Astrocyte (in vitro differentiated cells and primary cell): Measurements from ENCODE around the gene PDGFC. TPM values are rescaled to one million over a fixed set of nuclear protein-coding genes. Genes with fewer than 3 reads are reported as not detected.

Experiments used
- DNase-seq: peaks from one replicate; pipeline ENCODE4 v3.0.0-alpha.2; 2010; ENCODE audit warnings: low read depth
- FAIRE-seq: peaks from 2 replicates; lab custom pipeline; 2011; peaks lifted over from hg19 to GRCh38; lab: Jason Lieb, UNC
- H2AFZ ChIP-seq: 2 replicates; pipeline ENCODE4 v1.6.0; 2012; ENCODE audit warnings: low read depth, low read length, inconsistent platforms
- H3K27ac ChIP-seq: 2 replicates; pipeline ENCODE4 v1.5.1; 2011; ENCODE audit warnings: low read depth, low read length, inconsistent platforms
- H3K27me3 ChIP-seq: 2 replicates; pipeline ENCODE4 v1.6.0; 2011; ENCODE audit warnings: low read length, inconsistent platforms; ENCODE audit not compliant: insufficient read depth
- H3K36me3 ChIP-seq: 2 replicates; pipeline ENCODE4 v1.5.1; 2011; ENCODE audit warnings: low read length, inconsistent platforms; ENCODE audit not compliant: insufficient read depth
- H3K4me1 ChIP-seq: 2 replicates; pipeline ENCODE4 v1.5.1; 2011; ENCODE audit warnings: low read length, inconsistent platforms; ENCODE audit not compliant: insufficient read depth
- H3K4me2 ChIP-seq: 2 replicates; pipeline ENCODE4 v1.6.0; 2012; ENCODE audit warnings: low read length, inconsistent platforms
- H3K4me3 ChIP-seq: 2 replicates; pipeline ENCODE4 v1.5.1; 2011; ENCODE audit warnings: low read depth, mild to moderate bottlenecking, low read length, inconsistent platforms; ENCODE audit not compliant: insufficient read depth
- H3K79me2 ChIP-seq: 2 replicates; pipeline ENCODE4 v1.6.0; 2012; ENCODE audit warnings: mild to moderate bottlenecking, low read length, inconsistent platforms; ENCODE audit not compliant: insufficient read depth
- H3K9ac ChIP-seq: 2 replicates; pipeline ENCODE4 v1.6.0; 2012; ENCODE audit warnings: mild to moderate bottlenecking, low read length, inconsistent platforms
- H3K9me3 ChIP-seq: 2 replicates; pipeline ENCODE4 v1.5.1; 2012; ENCODE audit warnings: low read depth, mild to moderate bottlenecking, low read length, inconsistent platforms; ENCODE audit not compliant: insufficient read depth
- H4K20me1 ChIP-seq: 2 replicates; pipeline ENCODE4 v1.6.0; 2012; ENCODE audit warnings: low read length, inconsistent platforms; ENCODE audit not compliant: insufficient read depth
- H3K27ac Mint-ChIP-seq: one replicate; pipeline ENCODE4 v1.8.0; 2021; ENCODE audit warnings: mild to moderate bottlenecking, mixed read lengths; ENCODE audit not compliant: unreplicated experiment
- H3K27me3 Mint-ChIP-seq: one replicate; pipeline ENCODE4 v1.8.0; 2021; ENCODE audit warnings: low read depth, mixed read lengths; ENCODE audit not compliant: unreplicated experiment
- H3K36me3 Mint-ChIP-seq: one replicate; pipeline ENCODE4 v1.8.0; 2021; ENCODE audit warnings: low read depth, mixed read lengths; ENCODE audit not compliant: unreplicated experiment
- H3K4me1 Mint-ChIP-seq: one replicate; pipeline ENCODE4 v1.8.0; 2021; ENCODE audit warnings: low read depth, mixed read lengths; ENCODE audit not compliant: unreplicated experiment
- H3K4me3 Mint-ChIP-seq: one replicate; pipeline ENCODE4 v1.8.0; 2021; ENCODE audit warnings: mild to moderate bottlenecking, moderate library complexity, mixed read lengths; ENCODE audit not compliant: unreplicated experiment
- H3K9me3 Mint-ChIP-seq: one replicate; pipeline ENCODE4 v1.8.0; 2021; ENCODE audit warnings: mild to moderate bottlenecking, mixed read lengths; ENCODE audit not compliant: unreplicated experiment
- EZH2 ChIP-seq: IDR thresholded peaks from 2 replicates; pipeline ENCODE4 v1.6.1; 2012; ENCODE audit warnings: mild to moderate bottlenecking, low read length, inconsistent platforms; ENCODE audit not compliant: insufficient read depth
- total RNA-seq: library from RNA; stranded (reverse); gene quantifications from 2 replicates; pipeline ENCODE4 v1.2.1, GENCODE V29; 2021
- TF ChIP-seq, protein P1 (sequence below): IDR thresholded peaks from 2 replicates; pipeline ENCODE4 v1.5.1; 2011; ENCODE audit warnings: low read depth, mild to moderate bottlenecking, inconsistent platforms, low read length, moderate library complexity; ENCODE audit not compliant: insufficient read depth

The PDGFC gene
- total RNA-seq, 1 donor from 2014 or later: 167 TPM

DNA sequence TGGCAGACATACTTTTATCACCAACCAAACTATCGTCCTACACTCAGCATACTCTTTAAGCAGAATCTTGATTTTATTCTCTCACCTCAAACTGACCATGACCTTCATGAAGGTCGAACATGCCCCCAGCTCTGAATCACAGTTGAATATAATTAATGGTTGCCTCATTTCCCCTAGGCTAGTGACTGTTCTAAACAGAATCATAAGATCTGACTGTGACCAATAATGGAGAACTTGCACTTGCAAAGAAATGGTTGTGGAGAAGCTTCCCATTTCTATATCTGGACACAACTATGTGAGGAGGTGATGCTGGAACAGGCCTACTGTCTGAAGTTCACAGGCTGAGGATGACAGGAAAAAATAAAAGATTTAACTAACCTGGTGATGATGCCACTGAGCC is 85.1 kb downstream of the PDGFC start:
- Histone ChIP-seq H3K4me1 (peaks cover 4% of the 10 kb centered on the region), H3K9me3 (no peaks in the 10 kb centered on the region), H3K9ac (no peak overlapping the region), H4K20me1 (peaks cover 22% of the 10 kb centered on the region), H2AFZ (no peak overlapping the region), H3K4me2 (no peak overlapping the region), H3K79me2 (peaks cover 88% of the 10 kb centered on the region), H3K36me3 (no peaks in the 10 kb centered on the region), H3K4me3 (no peak overlapping the region), H3K27ac (no peak overlapping the region), H3K27me3 (no peaks in the 10 kb centered on the region)
- Mint-ChIP-seq H3K9me3 (no peaks in the 10 kb centered on the region), H3K27ac (no peak overlapping the region), H3K36me3 (peaks cover 9% of the 10 kb centered on the region), H3K4me1 (peaks cover 45% of the 10 kb centered on the region), H3K4me3 (no peak overlapping the region), H3K27me3 (no peaks in the 10 kb centered on the region)
- FAIRE-seq (no peak), DNase-seq (no peak)
- TF ChIP-seq, protein P1, sequence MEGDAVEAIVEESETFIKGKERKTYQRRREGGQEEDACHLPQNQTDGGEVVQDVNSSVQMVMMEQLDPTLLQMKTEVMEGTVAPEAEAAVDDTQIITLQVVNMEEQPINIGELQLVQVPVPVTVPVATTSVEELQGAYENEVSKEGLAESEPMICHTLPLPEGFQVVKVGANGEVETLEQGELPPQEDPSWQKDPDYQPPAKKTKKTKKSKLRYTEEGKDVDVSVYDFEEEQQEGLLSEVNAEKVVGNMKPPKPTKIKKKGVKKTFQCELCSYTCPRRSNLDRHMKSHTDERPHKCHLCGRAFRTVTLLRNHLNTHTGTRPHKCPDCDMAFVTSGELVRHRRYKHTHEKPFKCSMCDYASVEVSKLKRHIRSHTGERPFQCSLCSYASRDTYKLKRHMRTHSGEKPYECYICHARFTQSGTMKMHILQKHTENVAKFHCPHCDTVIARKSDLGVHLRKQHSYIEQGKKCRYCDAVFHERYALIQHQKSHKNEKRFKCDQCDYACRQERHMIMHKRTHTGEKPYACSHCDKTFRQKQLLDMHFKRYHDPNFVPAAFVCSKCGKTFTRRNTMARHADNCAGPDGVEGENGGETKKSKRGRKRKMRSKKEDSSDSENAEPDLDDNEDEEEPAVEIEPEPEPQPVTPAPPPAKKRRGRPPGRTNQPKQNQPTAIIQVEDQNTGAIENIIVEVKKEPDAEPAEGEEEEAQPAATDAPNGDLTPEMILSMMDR: no peak
- TF ChIP-seq EZH2: no peak

DNA sequence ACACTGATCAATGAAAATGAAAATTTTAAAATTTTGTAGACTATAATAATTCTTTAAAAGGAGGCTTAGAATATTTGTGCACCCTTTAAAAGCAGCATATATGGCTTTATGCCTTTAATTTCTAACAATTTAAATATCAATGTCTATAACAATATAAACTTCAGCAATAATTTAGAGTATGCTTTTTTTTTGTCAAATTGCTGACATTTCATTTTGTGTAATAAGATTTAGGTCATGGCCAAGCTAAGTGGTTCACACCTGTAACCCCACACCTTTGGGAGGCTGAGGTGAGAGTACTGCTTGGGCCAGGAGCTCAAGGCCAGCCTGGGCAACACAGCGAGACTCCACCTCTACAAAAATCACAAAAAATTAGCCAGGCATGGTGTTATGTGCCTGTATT is 86.2 kb downstream of the PDGFC start:
- H3K27ac ChIP-seq: no peak overlapping the region
- no peak for DNase-seq

DNA sequence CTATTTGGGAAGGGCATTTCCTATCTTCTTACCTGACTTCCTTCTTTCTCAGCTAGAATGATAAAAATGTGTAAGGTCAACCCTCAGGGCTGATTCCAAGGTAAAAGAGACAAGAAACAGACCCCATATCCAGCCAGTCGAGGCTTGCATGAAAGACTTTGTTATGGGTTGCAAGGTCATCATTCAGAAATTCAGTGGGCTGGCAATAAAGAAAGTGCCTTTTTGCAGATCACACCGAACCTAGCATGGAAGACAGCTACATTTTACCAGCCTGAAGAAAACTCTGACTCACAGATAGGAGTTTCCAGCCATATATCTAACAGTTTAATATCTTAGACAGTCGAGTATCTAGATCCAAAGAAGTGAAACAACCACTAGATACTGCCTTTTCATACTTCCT is 87.4 kb downstream of the PDGFC start:
- H3K4me1 Mint-ChIP-seq: peaks cover 35% of the 10 kb centered on the region
- Histone ChIP-seq H2AFZ (no peak overlapping the region), H3K9me3 (no peaks in the 10 kb centered on the region), H3K9ac (no peak overlapping the region), H3K27me3 (no peaks in the 10 kb centered on the region), H3K4me1 (no peaks in the 10 kb centered on the region), H3K4me3 (no peak overlapping the region), H4K20me1 (peaks cover 27% of the 10 kb centered on the region), H3K79me2 (peaks cover 88% of the 10 kb centered on the region), H3K27ac (no peak overlapping the region), H3K36me3 (no peaks in the 10 kb centered on the region), H3K4me2 (no peak overlapping the region)
- H3K36me3 Mint-ChIP-seq: peaks cover 12% of the 10 kb centered on the region
- no peaks in the 10 kb centered on the region for H3K9me3 Mint-ChIP-seq
- no peak overlapping the region for H3K27ac Mint-ChIP-seq
- H3K27me3 Mint-ChIP-seq: no peaks in the 10 kb centered on the region
- H3K4me3 Mint-ChIP-seq: no peak overlapping the region
- FAIRE-seq: no peak
- TF ChIP-seq EZH2: no peak
- TF ChIP-seq, protein P1: no peak
- DNase-seq: no peak

More for the DNA sequence above, 86.2 kb downstream of the PDGFC start:
- H3K4me1 ChIP-seq: peaks cover 4% of the 10 kb centered on the region
- H3K36me3 Mint-ChIP-seq: peaks cover 10% of the 10 kb centered on the region
- H3K27me3 ChIP-seq: no peaks in the 10 kb centered on the region
- H3K4me2 ChIP-seq: no peak overlapping the region
- TF ChIP-seq, protein P1: no peak
- no peak for TF ChIP-seq EZH2
- H4K20me1 ChIP-seq: peaks cover 30% of the 10 kb centered on the region
- H2AFZ ChIP-seq: no peak overlapping the region
- FAIRE-seq: no peak
- H3K9me3 ChIP-seq: no peaks in the 10 kb centered on the region
- peaks cover 41% of the 10 kb centered on the region for H3K4me1 Mint-ChIP-seq
- no peak overlapping the region for H3K4me3 Mint-ChIP-seq
- no peaks in the 10 kb centered on the region for H3K36me3 ChIP-seq
- H3K27ac Mint-ChIP-seq: no peak overlapping the region
- H3K9me3 Mint-ChIP-seq: no peaks in the 10 kb centered on the region
- H3K4me3 ChIP-seq: no peak overlapping the region
- H3K79me2 ChIP-seq: peaks cover 90% of the 10 kb centered on the region
- H3K9ac ChIP-seq: no peak overlapping the region
- H3K27me3 Mint-ChIP-seq: no peaks in the 10 kb centered on the region
